ENCODE data around the gene SLITRK4.

SLITRK4 gene, protein sequence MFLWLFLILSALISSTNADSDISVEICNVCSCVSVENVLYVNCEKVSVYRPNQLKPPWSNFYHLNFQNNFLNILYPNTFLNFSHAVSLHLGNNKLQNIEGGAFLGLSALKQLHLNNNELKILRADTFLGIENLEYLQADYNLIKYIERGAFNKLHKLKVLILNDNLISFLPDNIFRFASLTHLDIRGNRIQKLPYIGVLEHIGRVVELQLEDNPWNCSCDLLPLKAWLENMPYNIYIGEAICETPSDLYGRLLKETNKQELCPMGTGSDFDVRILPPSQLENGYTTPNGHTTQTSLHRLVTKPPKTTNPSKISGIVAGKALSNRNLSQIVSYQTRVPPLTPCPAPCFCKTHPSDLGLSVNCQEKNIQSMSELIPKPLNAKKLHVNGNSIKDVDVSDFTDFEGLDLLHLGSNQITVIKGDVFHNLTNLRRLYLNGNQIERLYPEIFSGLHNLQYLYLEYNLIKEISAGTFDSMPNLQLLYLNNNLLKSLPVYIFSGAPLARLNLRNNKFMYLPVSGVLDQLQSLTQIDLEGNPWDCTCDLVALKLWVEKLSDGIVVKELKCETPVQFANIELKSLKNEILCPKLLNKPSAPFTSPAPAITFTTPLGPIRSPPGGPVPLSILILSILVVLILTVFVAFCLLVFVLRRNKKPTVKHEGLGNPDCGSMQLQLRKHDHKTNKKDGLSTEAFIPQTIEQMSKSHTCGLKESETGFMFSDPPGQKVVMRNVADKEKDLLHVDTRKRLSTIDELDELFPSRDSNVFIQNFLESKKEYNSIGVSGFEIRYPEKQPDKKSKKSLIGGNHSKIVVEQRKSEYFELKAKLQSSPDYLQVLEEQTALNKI

DNA sequence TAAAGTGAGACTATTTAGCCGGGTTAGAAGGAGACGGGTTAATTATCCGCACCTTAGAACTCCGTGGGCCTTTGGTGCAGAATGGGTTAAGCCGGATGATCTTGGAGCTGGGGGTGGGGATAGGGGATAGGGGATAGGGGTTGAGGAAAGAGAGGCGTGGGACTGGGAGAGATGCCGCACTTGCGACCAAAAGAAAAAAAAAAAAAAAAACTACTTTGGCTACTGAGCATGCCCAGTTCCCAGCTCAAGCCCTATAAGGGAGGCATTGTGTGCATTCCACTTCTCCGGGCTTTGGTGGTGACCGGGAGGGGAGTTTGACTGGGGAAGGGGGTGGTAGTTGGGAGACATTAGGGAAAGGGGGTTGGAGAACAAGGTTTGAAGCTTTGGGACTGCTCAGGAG lies at the start of gene SLITRK4:
SLITRK4 (minus strand) TSS at position 187 of the 400 bp plus-strand sequence. CDS start 4,993 bp downstream, outside the sequence.
- Mint-ChIP-seq H3K27ac (peak within 1 kb of the TSS; percentile 95), H3K4me1 (peaks cover 28% of the 10 kb centered on the region), H3K4me3 (peak within 1 kb of the TSS; percentile 93), H3K9me3 (peaks cover 41% of the 10 kb centered on the region), H3K36me3 (ENCODE audit: low read depth) (peaks cover 4% of the 10 kb centered on the region), H3K27me3 (ENCODE audit: low read depth, poor library complexity) (peaks cover 8% of the 10 kb centered on the region)
- DNase-seq, result peak; percentile 44
- no peak for TF ChIP-seq CTCF (IDR thresholded peaks at IDR 0.05)

- peaks cover 10% of the 10 kb centered on the region for H3K36me3 Mint-ChIP-seq (ENCODE audit: low read depth)
- no peak for TF ChIP-seq CTCF (IDR thresholded peaks at IDR 0.05)
- H3K27ac Mint-ChIP-seq, result no peak overlapping the region
- H3K9me3 Mint-ChIP-seq, result peaks cover 31% of the 10 kb centered on the region
- DNase-seq, result no peak
- no peak overlapping the region for H3K4me3 Mint-ChIP-seq
- H3K27me3 Mint-ChIP-seq (ENCODE audit: low read depth, poor library complexity), result no peaks in the 10 kb centered on the region
- H3K4me1 Mint-ChIP-seq, result no peaks in the 10 kb centered on the region
Observed at GRCh38 chrX:143683486-143683885, 47.6 kb upstream of the SLITRK4 start.

- Mint-ChIP-seq H3K9me3 (peaks cover 24% of the 10 kb centered on the region), H3K27me3 (ENCODE audit: low read depth, poor library complexity) (no peaks in the 10 kb centered on the region), H3K4me3 (no peak overlapping the region), H3K36me3 (ENCODE audit: low read depth) (no peaks in the 10 kb centered on the region), H3K4me1 (no peaks in the 10 kb centered on the region), H3K27ac (no peak overlapping the region)
- no peak for DNase-seq
- TF ChIP-seq CTCF (IDR thresholded peaks at IDR 0.05), result no peak
Observed at GRCh38 chrX:143674926-143675325, 39.0 kb upstream of the SLITRK4 start.

DNA sequence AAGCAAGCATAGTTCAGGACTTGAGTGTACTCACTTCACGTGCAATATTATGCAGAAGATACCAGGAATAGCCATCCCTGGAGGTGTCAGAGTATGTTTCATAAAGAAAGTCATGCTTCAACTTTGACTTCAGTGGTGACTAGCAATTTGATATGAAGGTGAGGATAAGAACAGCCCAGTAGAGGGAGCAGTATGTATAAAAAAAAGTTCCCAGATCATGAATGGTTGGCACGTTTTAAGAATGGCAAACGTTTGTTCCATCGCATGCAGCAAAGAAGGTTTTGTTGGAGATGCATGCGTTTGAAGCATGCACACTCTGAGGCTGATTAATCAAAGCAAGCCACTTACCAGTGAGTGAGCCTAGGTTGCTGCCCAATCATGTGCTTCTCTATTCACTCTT lies 33.5 kb upstream of the SLITRK4 start:
- peak; percentile 8 for TF ChIP-seq CTCF (IDR thresholded peaks at IDR 0.05)
- no peak for DNase-seq

GRCh38 chrX:143664302-143664701 lies 28.4 kb upstream of the SLITRK4 start:
- no peak for DNase-seq
- no peaks in the 10 kb centered on the region for H3K36me3 Mint-ChIP-seq (ENCODE audit: low read depth)
- no peak overlapping the region for H3K4me3 Mint-ChIP-seq
- TF ChIP-seq CTCF (IDR thresholded peaks at IDR 0.05), result peak; percentile 55
- no peaks in the 10 kb centered on the region for H3K4me1 Mint-ChIP-seq
- H3K9me3 Mint-ChIP-seq, result peaks cover 17% of the 10 kb centered on the region
- H3K27ac Mint-ChIP-seq, result no peak overlapping the region
- H3K27me3 Mint-ChIP-seq (ENCODE audit: low read depth, poor library complexity), result peaks cover 2% of the 10 kb centered on the region

More for the DNA sequence above, 33.5 kb upstream of the SLITRK4 start:
- no peaks in the 10 kb centered on the region for H3K36me3 Mint-ChIP-seq (ENCODE audit: low read depth)
- peaks cover 17% of the 10 kb centered on the region for H3K9me3 Mint-ChIP-seq
- H3K4me1 Mint-ChIP-seq, result no peaks in the 10 kb centered on the region
- H3K27me3 Mint-ChIP-seq (ENCODE audit: low read depth, poor library complexity), result peaks cover 3% of the 10 kb centered on the region
- H3K4me3 Mint-ChIP-seq, result no peak overlapping the region
- no peak overlapping the region for H3K27ac Mint-ChIP-seq
